Osteocyte (in vitro differentiated cells): ENCODE results near the gene SEPTIN7. TPM values are rescaled to one million over a fixed set of nuclear protein-coding genes. Genes with fewer than 3 reads are reported as not detected.

ENCODE experiments used
- DNase-seq: peaks from one replicate; pipeline ENCODE4 v3.0.0; 2021; ENCODE audit warnings: mixed read lengths; ENCODE audit not compliant: unreplicated experiment; ENCODE audit errors: extremely low spot score
- H3K27ac Mint-ChIP-seq: one replicate; pipeline ENCODE4 v1.8.0; 2021; ENCODE audit warnings: mild to moderate bottlenecking, mixed read lengths; ENCODE audit not compliant: unreplicated experiment
- H3K27me3 Mint-ChIP-seq: one replicate; pipeline ENCODE4 v1.8.0; 2021; ENCODE audit warnings: mixed read lengths; ENCODE audit not compliant: unreplicated experiment
- H3K36me3 Mint-ChIP-seq: one replicate; pipeline ENCODE4 v1.8.0; 2021; ENCODE audit warnings: mixed read lengths; ENCODE audit not compliant: unreplicated experiment
- H3K4me1 Mint-ChIP-seq: one replicate; pipeline ENCODE4 v1.8.0; 2021; ENCODE audit warnings: mixed read lengths; ENCODE audit not compliant: unreplicated experiment
- H3K4me3 Mint-ChIP-seq: one replicate; pipeline ENCODE4 v1.8.0; 2021; ENCODE audit warnings: mild to moderate bottlenecking, moderate library complexity, mixed read lengths; ENCODE audit not compliant: unreplicated experiment
- H3K9me3 Mint-ChIP-seq: one replicate; pipeline ENCODE4 v1.8.0; 2021; ENCODE audit warnings: mixed read lengths; ENCODE audit not compliant: unreplicated experiment
- total RNA-seq: library from RNA; stranded (reverse); gene quantifications from 2 replicates; pipeline ENCODE4 v1.2.1, GENCODE V29; 2021
- TF ChIP-seq, protein P1 (sequence below): fragments of 200-600 bp; sonication (generic); IDR thresholded peaks from 2 replicates; pipeline ENCODE4 v1.5.0; 2021; ENCODE audit warnings: antibody characterized with exemption, mild to moderate bottlenecking, moderate library complexity

The SEPTIN7 gene
- total RNA-seq, 1 donor from 2014 or later, result 349 TPM

DNA sequence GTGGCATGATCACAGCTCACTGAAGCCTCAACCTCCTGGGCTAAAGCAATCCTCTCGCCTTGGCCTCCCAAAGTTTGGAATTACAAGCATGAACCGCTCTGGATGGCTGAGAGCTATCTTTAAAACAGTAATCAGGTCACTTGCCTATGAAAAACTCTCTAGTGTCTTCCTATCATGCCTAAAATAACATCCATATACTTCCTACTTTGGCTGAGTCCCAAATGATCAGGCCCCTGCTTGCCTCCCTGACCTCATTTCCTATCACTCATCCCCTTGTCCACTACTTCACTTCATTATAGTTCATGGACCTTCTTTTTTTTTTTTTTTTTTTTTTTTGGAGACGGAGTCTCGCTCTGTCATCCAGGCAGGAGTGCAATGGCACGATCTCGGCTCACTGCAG lies 28.0 kb downstream of the SEPTIN7 start:
- Mint-ChIP-seq H3K4me3 (no peak overlapping the region), H3K9me3 (no peaks in the 10 kb centered on the region), H3K27me3 (no peaks in the 10 kb centered on the region), H3K36me3 (peaks cover 19% of the 10 kb centered on the region), H3K27ac (peak overlapping the region; percentile 87), H3K4me1 (peaks cover 66% of the 10 kb centered on the region)
- TF ChIP-seq, protein P1, sequence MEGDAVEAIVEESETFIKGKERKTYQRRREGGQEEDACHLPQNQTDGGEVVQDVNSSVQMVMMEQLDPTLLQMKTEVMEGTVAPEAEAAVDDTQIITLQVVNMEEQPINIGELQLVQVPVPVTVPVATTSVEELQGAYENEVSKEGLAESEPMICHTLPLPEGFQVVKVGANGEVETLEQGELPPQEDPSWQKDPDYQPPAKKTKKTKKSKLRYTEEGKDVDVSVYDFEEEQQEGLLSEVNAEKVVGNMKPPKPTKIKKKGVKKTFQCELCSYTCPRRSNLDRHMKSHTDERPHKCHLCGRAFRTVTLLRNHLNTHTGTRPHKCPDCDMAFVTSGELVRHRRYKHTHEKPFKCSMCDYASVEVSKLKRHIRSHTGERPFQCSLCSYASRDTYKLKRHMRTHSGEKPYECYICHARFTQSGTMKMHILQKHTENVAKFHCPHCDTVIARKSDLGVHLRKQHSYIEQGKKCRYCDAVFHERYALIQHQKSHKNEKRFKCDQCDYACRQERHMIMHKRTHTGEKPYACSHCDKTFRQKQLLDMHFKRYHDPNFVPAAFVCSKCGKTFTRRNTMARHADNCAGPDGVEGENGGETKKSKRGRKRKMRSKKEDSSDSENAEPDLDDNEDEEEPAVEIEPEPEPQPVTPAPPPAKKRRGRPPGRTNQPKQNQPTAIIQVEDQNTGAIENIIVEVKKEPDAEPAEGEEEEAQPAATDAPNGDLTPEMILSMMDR, result no peak
- no peak for DNase-seq

- TF ChIP-seq, protein P1, result no peak
- Mint-ChIP-seq H3K36me3 (peaks cover 38% of the 10 kb centered on the region), H3K4me3 (no peak overlapping the region), H3K27me3 (no peaks in the 10 kb centered on the region), H3K4me1 (peaks cover 71% of the 10 kb centered on the region), H3K9me3 (no peaks in the 10 kb centered on the region), H3K27ac (peak overlapping the region; percentile 65)
- no peak for DNase-seq
These were observed 30.4 kb downstream of the SEPTIN7 start for GRCh38 chr7:35831208-35831607.

- TF ChIP-seq, protein P1, result peak; percentile 20
- DNase-seq, result no peak
- Mint-ChIP-seq H3K9me3 (no peaks in the 10 kb centered on the region), H3K27ac (peak overlapping the region; percentile 56), H3K4me1 (peaks cover 40% of the 10 kb centered on the region), H3K4me3 (no peak overlapping the region), H3K27me3 (no peaks in the 10 kb centered on the region), H3K36me3 (peaks cover 27% of the 10 kb centered on the region)
These were observed 39.3 kb downstream of the SEPTIN7 start for GRCh38 chr7:35839860-35840854.

- TF ChIP-seq, protein P1, result no peak
- H3K36me3 Mint-ChIP-seq, result peaks cover 24% of the 10 kb centered on the region
- no peaks in the 10 kb centered on the region for H3K9me3 Mint-ChIP-seq
- no peak for DNase-seq
- peaks cover 23% of the 10 kb centered on the region for H3K4me1 Mint-ChIP-seq
- H3K27ac Mint-ChIP-seq, result no peak overlapping the region
- H3K27me3 Mint-ChIP-seq, result no peaks in the 10 kb centered on the region
- H3K4me3 Mint-ChIP-seq, result no peak overlapping the region
These were observed 46.1 kb downstream of the SEPTIN7 start for GRCh38 chr7:35846816-35847412.

- TF ChIP-seq, protein P1, result no peak
- H3K27me3 Mint-ChIP-seq, result no peaks in the 10 kb centered on the region
- no peak for DNase-seq
- H3K4me1 Mint-ChIP-seq, result peaks cover 33% of the 10 kb centered on the region
- no peak overlapping the region for H3K27ac Mint-ChIP-seq
- H3K4me3 Mint-ChIP-seq, result no peak overlapping the region
- peaks cover 30% of the 10 kb centered on the region for H3K36me3 Mint-ChIP-seq
- H3K9me3 Mint-ChIP-seq, result no peaks in the 10 kb centered on the region
These were observed 47.9 kb downstream of the SEPTIN7 start for GRCh38 chr7:35848725-35849124.
